ENCODE results near the gene ZNF496.

DNA sequence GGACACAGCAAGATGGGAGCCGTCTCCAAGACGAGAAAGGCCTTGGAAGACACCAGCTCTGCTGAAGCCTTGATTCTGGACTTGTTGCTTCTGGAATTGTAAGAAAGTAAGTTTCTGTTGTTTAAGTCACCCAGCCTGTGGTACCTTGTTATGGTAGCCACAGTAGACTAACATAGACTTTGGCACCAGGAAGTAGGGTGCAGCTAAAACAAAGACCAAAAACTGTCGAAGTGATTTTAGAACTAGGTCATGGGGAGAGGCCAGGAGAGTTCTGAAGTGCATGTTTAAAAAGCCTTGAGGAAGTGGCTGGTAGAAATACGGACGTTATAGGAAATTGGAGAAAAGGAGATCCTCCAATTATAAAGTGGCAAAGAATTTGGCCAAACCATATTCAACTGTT, 28.5 kb downstream of the ZNF496 start:
- TF ChIP-seq FOSL1 (CRISPR knock-in tag; IDR thresholded peaks at IDR 0.05; ENCODE audit: borderline replicate concordance) = no peak
- no peak for TF ChIP-seq ERF (CRISPR knock-in tag; IDR thresholded peaks at IDR 0.05)
- no peak for TF ChIP-seq ZNF24 (IDR thresholded peaks at IDR 0.05)
- TF ChIP-seq, protein P1, sequence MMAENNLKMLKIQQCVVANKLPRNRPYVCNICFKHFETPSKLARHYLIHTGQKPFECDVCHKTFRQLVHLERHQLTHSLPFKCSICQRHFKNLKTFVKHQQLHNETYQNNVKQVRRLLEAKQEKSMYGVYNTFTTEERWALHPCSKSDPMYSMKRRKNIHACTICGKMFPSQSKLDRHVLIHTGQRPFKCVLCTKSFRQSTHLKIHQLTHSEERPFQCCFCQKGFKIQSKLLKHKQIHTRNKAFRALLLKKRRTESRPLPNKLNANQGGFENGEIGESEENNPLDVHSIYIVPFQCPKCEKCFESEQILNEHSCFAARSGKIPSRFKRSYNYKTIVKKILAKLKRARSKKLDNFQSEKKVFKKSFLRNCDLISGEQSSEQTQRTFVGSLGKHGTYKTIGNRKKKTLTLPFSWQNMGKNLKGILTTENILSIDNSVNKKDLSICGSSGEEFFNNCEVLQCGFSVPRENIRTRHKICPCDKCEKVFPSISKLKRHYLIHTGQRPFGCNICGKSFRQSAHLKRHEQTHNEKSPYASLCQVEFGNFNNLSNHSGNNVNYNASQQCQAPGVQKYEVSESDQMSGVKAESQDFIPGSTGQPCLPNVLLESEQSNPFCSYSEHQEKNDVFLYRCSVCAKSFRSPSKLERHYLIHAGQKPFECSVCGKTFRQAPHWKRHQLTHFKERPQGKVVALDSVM (CRISPR knock-in tag; IDR thresholded peaks at IDR 0.05) = no peak
- TF ChIP-seq, protein P2, sequence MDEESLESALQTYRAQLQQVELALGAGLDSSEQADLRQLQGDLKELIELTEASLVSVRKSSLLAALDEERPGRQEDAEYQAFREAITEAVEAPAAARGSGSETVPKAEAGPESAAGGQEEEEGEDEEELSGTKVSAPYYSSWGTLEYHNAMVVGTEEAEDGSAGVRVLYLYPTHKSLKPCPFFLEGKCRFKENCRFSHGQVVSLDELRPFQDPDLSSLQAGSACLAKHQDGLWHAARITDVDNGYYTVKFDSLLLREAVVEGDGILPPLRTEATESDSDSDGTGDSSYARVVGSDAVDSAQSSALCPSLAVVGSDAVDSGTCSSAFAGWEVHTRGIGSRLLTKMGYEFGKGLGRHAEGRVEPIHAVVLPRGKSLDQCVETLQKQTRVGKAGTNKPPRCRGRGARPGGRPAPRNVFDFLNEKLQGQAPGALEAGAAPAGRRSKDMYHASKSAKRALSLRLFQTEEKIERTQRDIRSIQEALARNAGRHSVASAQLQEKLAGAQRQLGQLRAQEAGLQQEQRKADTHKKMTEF (CRISPR knock-in tag; IDR thresholded peaks at IDR 0.05) = no peak
- no peak for TF ChIP-seq TCF12 (IDR thresholded peaks at IDR 0.05)
- TF ChIP-seq TCF12 (CRISPR knock-in tag; IDR thresholded peaks at IDR 0.05) = no peak
- TF ChIP-seq PHB2 (IDR thresholded peaks at IDR 0.05; ENCODE audit: partially characterized antibody) = no peak
- no peak for TF ChIP-seq ZBTB3 (CRISPR knock-in tag; IDR thresholded peaks at IDR 0.05; ENCODE audit: borderline replicate concordance, low read depth)
- TF ChIP-seq ZNF280B (CRISPR knock-in tag; IDR thresholded peaks at IDR 0.05; ENCODE audit: borderline replicate concordance) = no peak
- no peak for TF ChIP-seq CTCF (CRISPR knock-in tag; IDR thresholded peaks at IDR 0.05)
- no peak for TF ChIP-seq SETDB1 (CRISPR knock-in tag; IDR thresholded peaks at IDR 0.05; ENCODE audit: borderline replicate concordance)
